Skin of body (tissue), 2 donors: ENCODE data around the gene LTBP4. TPM values are rescaled to one million over a fixed set of nuclear protein-coding genes. Genes with fewer than 3 reads are reported as not detected.
"Not testable (repeated sequence)": the region's sequence is repeated elsewhere in the genome, so short reads cannot be mapped to it uniquely, and the experiment has no call there.

ENCODE experiments used
- DNase-seq: peaks from one replicate; lab custom pipeline; 2025; lab: John Stamatoyannopoulos, UW
- total RNA-seq: library from RNA; depleted of rRNA; stranded (reverse); fragments of >200 nt; gene quantifications from one replicate; pipeline ENCODE4 v1.2.3, GENCODE V29; 2014

LTBP4 gene
- total RNA-seq, 1 donor from 2014 or later: 72.0 TPM

DNA sequence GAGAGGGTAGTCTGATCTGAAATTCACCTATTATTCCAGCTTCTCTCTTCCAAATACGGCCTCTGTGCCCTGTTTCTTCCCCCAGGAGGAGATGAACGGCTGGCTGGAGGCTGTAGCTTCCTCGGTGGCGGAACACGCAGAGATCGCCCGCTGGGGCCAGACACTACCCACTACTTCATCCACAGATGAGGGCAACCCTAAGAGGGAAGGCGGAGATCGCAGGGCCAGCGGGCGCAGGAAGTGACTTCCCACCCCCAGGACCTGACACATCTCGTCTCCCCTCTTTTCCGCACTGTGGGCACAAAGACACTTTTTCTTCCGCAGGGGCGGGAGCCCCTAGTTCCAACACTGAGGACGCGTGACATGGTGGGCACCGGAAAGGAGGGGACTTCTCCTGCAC, 25.8 kb upstream of the LTBP4 start:
- no peak for DNase-seq

DNA sequence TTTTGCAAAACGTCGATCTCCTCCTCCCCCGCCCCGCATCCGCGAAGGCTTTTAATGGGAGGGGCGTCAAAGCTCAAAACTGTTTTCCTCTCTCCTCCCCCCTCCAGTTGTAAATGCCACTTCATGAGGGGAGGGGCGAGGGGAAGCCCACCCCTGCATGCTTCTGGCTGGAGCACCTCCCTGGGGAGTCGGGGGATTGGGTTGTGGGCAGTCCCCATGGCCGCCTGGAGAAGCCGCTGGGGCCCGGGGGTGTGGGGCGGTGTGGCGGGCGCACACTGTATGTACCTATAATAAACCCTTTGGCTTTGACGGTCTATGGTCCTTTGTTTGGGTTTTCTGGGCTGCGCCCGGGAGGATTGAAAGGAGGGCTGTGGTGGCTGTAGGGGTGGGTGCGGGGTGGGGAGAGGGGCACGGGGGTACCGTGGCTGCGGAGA, 25.0 kb upstream of the LTBP4 start:
- no peak for DNase-seq

DNA sequence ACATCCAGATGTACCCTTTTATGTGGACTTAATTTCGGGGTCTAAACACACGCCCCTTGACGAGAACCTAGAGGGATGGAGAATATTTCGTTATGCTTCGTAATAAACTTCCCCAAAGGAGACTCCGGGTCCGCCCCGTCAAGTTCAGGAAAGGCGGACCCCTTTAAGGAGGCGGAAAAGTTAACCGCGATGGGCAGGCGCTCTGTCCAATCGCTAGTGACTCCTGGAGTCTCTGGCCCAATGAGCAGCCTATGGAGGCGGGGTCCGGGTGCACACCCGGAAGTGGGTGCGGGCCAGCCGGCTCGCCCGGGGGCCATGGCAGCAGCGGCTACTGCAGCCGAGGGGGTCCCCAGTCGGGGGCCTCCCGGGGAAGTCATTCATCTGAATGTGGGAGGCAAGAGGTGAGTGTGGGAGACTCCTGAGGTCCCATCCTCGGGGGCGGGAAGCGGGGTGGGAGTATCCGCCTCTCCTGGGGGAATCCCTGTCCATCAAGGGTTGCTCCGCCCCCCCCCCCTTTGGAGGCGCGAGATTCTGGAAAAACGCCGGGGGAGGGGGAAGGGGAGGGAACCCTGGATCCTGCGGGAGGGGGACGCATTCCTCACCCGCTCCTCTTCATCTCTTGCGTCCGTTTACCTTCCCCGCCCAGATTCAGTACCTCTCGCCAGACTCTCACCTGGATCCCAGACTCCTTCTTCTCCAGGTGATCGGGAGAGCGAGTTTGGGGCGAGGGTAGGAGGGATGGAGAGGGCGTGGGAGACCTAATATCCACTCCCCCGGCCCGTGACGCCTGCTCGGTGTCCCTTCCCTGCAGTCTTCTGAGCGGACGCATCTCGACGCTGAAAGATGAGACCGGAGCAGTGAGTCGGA, 24.4 kb upstream of the LTBP4 start, which contains the start of gene SHKBP1:
Gene SHKBP1 (plus strand): TSS at position 289 of the 867 bp plus-strand sequence. CDS start 27 bp downstream, at position 316.
- peak; percentile 93 for DNase-seq

DNA sequence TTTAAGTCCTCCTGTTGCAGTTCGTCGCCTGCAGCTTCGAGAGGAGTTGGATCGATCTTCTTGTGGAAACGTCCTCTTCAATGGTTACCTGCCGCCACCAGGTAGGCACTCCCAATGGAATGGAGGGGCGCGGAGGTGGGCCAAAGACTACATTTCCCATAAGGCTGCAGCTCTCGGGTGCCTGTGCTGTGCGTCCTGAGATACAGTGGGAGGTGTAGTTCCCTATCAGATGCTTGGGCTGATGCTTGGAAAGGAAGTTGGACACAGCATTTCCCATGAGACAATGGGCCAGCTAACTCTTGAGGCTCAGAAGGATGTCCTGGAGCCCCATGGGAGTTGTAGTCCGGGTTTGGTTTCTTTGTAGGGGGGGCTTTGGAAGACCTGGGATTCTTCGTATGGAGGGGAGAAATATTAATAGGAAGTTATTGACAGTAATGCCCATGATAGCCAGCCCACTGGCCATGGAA, 22.7 kb upstream of the LTBP4 start:
- DNase-seq: no peak

DNA sequence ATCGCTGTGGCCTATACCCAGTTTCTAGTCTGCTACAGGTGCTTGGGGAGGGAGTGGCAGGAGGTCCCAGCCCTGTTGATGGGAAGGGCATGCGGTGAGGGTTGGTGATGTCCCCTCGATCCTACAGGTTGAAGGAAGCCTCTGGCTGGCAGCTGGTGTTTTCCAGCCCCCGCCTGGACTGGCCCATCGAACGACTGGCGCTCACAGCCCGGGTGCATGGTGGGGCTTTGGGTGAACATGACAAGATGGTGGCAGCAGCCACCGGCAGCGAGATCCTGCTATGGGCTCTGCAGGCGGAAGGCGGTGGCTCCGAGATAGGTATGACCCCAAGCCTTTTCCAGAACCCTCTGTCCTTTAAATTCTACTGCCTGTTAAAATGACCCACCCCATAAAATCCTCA, 20.6 kb upstream of the LTBP4 start:
- no peak for DNase-seq

DNA sequence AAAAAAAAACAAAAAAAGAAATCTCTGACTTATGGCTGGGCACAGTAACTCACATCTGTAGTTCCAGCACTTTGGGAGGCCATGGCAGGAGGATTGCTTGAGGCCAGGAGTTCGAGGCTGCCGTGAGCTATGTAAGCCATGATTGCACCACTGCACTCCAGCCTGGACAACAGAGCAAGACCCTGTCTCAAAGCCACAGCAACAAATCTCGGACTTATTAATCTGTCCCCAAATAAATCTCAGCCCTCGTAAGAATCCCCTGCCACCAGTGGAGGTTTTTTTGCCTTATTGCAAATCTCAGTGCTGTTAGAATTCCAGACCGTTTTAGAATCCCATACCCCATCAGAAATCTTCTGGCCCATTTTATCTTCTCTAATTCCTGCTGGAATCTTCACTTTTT, 19.6 kb upstream of the LTBP4 start:
- DNase-seq: no peak

DNA sequence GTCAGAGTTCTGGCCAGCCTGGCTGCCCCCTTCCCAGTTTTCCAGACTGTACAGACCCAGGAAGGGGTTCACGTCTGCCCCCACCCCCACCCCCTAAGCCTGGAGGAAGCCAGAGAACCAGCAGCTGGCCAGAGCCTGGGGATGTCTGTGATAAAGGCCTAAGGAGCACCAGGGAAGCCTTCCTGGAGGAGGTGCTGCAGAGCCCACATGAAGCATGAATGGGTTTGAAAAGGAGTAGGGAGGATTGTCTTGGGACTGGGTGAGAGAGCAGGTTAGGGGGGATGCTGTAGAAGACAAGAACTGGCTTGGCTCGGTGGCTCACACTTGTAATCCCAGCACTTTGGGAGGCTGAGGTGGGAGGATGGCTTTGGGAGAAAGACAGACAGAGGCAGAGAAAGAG, 18.7 kb upstream of the LTBP4 start:
- no peak for DNase-seq

DNA sequence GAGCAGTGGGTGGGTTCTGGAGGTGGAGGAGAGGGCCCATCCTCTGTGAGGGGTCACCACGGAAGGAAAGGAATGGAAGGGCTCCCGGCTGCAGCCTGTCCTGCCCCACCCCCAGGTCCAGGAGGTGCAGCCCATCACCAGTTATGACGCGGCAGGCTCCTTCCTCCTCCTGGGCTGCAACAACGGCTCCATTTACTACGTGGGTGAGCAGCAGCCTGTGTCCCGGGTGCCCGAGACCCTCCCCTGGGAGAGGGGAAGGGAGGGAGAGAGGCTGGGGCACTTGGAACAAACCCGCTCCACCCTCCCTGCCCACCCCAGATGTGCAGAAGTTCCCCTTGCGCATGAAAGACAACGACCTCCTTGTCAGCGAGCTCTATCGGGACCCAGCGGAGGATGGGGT, 17.9 kb upstream of the LTBP4 start:
- DNase-seq: no peak

DNA sequence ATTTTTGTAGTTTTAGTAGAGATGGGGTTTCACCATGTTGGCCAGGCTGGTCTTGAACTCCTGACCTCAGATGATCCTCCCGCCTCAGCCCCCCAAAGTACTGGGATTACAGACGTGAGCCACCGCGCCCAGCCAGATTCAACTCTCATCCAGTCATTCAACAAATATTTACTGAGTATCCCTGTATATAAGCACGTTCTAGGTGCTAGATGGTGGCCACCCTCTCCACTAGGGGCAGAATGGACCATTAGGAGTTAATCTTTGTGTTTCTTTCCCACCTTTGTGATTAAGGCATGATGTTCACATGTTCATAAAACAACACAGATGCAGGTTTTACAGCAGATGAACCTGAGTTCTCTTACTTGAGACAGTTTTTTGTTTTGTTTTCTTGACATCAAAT, 17.2 kb upstream of the LTBP4 start:
- DNase-seq: no peak

DNA sequence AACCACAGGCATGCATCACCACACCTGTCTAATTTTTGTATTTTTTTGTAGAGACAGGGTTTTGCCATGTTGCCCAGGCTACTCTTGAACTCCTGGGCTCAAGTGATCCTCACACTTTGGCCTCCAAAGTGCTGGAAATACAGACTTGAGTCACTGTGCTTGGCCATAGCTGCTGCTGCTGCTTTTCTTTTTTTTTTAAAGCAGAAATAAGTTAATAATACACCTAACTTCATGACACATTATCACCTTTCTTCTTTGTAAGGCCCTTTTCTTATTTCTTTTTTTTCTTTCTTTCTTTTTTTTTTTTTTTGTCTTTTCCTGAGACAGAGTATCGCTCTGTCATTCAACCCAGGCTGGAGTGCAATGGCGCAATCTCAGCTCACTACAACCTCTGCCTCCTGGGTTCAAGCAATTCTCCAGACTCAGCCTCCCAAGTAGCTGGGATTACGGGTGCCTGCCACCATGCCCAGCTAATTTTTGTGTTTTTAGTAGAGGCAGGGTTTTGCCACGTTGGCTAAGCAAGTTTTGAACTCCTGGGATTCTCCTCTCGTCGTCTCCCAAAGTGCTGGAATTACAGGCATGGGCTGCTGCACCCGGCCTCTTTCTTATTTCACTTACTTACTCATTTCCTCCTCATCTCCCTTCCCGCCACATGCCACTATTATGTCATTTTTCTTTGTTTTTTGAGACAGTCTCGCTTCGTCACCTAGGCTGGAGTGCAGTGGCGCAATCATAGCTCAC, 15.8 kb upstream of the LTBP4 start:
- DNase-seq: no peak

DNA sequence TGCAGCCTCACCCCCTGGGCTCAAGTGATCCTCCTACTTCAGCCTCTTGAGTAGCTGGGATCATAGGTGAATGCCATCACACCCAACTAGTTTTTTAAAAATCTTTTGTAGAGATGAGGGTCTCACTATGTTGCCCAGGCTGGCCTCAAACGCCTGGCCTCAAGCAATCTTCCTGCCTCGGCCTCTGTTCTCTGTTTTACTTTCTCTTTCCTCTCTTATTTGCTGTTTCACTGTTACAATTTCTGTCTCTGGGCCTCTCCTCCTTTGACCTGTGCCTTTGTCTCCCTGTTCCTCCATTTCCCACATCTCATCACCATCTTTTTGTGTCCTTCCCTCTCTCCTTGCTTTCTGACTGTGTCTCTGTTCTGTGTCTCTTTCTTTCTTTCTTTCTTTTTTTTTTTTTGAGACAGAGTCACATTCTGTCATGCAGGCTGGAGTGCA, 15.2 kb upstream of the LTBP4 start:
- DNase-seq: no peak

DNA sequence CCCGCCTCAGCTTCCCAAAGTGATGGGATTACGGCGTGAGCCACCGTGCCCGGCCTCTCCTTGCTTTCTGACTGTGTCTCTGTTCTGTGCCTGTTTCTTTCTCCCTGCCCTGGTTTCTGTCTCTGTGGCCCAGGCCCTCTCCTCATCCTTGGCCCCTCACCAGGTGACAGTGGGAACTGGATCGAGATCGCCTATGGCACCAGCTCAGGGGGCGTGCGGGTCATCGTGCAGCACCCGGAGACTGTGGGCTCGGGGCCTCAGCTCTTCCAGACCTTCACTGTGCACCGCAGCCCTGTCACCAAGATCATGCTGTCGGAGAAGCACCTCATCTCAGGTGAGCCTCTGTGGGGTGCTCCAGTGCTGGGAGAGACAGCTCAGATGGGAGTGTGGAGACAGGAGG, 14.6 kb upstream of the LTBP4 start:
- DNase-seq: no peak

DNA sequence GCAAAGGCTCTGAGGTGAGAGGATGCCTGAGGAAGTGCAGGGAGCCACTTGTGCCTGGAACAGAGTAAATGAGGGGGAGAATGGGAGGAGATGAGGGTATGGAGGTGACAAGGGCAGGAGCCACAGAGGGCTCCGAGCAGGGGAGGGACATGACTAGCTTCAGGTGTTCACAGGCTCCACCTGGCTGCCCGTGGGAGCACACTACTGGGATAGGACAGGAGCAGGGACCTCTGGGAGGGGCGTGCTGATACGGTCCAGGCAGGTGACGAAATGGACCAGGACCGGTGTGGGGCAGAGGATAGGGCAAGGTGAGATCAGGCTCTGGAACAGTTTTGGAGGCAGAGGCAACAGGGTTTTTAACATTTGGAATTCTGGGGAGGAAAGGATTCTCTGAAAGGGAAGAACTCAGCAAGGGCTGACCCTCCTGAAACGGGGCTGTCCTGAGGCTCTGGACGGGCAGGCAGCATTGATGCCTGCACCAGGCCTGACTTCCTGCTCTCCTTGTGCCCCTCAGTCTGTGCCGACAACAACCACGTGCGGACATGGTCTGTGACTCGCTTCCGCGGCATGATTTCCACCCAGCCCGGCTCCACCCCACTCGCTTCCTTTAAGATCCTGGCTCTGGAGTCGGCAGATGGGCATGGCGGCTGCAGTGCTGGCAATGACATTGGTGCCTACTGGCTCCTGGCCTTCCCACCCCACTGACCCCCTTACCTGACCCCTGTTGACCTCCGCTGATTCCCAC, 12.9 kb upstream of the LTBP4 start:
- DNase-seq: no peak

DNA sequence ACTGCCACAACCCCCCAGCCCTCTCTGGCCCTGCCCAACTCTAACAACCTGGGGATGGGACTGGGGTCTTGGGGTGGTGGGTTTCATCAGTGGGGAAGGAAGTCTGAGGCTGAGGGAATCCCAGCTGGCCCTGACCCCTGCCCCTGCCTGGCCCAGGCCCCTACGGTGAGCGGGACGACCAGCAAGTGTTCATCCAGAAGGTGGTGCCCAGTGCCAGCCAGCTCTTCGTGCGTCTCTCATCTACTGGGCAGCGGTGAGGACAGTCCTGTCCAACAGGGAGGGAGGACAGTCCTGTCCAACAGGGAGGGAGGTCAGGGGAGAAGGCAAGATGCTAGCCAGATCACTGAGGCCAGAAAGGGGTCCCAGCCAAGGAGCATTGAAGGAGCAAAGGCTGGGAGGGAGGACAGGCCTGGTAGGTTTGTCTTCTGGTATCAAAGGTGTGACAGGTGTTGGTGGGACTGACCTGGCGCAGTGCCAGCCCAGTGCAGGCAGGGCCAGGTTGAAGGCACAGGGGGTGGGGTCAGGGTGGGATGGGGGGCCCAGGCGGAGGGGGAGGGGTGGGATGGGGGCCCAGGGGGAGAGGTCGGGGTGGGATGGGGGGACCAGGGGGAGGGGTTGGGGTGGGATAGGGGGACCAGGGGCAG, 12.1 kb upstream of the LTBP4 start:
- DNase-seq: no peak

DNA sequence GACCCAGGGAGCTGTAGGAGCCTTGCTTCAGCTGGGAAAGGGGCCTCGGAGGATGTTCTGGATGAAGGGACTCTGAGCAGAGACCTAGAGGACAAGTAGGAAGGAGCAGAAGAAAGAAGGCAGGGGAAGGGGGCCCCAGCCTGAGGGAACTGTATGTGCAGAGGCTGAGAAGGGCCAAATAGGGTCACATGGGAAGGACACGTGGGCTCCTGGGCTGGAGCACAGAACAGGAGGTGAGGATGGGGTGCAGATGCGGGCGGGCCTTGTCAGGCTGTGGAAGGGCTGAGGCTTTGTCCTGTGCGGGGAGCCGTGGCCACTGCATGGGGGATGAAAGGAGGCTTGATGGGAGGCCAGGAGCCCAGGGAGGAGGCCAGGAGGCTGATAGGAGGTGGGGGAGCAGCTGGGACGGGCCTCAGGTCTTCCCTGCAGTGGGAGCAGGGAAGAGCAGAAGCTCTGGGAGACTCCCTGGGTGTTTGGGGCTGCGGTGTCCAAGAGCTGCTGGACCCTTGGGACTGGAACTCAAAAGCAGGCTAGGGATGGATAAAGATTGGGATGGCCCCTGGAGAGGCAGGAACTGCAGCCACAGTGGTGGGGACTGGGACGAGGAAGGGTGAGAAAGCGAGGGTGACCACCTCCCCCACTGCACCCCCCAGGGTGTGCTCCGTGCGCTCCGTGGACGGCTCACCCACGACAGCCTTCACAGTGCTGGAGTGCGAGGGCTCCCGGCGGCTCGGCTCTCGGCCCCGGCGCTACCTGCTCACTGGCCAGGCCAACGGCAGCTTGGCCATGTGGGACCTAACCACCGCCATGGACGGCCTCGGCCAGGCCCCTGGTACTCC, 11.4 kb upstream of the LTBP4 start:
- no peak for DNase-seq

DNA sequence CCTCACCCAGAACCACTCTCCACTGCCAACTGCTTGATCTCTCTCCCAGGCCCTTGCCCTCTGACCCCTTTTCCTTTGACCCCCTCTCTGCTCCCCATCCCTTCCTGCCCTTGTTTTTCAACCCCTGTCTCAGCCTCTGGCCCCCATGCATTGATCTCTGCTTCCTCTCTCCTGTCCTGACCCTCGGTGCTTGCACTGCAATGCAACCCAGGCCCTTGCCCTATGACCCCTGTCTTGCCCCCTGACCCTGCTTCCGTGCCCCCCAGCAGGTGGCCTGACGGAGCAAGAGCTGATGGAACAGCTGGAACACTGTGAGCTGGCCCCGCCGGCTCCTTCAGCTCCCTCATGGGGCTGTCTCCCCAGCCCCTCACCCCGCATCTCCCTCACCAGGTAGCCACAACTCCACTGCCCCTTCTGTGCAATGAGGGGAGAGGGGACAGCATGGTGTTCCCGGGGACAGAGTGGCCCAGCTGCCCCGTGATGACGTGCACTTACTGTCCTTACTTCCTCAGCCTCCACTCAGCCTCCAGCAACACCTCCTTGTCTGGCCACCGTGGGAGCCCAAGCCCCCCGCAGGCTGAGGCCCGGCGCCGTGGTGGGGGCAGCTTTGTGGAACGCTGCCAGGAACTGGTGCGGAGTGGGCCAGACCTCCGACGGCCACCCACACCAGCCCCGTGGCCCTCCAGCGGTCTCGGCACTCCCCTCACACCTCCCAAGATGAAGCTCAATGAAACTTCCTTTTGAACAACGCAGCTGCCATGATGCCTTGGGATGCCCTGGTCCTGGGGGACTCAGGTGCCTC, 10.5 kb upstream of the LTBP4 start:
- DNase-seq: no peak

DNA sequence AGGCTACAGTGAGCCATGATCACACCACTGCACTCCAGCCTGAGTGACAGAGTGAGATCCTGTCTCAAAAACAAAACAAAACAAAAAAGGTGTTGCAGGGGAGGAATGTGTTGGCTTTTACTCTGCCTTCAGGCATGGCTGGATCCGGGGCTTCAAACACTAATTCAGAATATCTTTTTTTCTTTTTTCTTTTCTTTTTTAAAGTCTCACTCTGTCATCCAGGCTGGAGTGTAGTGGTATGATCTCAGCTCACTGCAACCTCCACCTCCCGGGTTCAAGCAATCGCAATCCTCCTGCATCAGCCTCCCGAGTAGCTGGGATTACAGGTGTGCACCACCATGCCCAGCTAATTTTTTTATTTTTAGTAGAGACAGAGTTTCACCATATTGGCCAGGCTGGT, 9.4 kb upstream of the LTBP4 start:
- not testable (repeated sequence) for DNase-seq

DNA sequence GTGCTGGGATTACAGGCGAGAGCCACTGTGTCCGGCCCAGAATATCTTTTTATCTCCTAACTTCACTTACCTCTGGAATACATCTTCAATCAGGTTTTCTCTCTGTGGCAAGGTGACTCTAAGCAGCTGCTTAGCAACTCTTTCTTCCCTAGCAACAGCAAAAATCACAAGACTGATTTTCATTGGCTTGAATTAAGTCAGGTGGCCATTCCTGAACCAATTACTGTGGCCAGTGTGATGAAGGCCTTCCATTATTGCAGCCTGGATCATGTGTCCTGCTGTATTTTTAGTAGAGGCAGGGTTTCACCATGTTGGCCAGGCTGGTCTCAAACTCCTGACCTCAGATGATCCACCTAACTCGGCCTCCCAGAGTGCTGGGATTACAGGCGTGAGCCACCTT, 9.0 kb upstream of the LTBP4 start:
- no peak for DNase-seq

DNA sequence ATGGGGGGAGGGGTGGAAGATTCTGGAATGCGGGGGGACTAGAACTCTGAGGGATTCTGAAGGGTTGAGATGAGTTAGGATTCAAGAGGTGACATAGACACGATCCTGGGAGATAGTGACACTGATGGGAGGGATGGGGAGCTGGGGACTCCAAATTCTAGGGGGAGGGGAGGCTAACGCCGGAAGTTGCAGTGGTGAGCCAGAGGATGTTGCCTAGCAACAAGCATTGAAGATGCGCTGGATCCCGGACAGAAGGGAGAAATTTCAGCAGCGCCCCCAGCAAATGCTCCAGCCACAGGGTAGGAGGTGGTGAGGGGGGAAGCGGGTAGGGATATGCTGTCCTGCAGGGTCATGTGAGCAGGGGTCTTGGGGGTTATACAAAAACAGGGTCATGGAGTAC, 6.9 kb upstream of the LTBP4 start:
- DNase-seq: no peak
